ENCODE data around the gene COPS4.

COPS4 gene

DNA sequence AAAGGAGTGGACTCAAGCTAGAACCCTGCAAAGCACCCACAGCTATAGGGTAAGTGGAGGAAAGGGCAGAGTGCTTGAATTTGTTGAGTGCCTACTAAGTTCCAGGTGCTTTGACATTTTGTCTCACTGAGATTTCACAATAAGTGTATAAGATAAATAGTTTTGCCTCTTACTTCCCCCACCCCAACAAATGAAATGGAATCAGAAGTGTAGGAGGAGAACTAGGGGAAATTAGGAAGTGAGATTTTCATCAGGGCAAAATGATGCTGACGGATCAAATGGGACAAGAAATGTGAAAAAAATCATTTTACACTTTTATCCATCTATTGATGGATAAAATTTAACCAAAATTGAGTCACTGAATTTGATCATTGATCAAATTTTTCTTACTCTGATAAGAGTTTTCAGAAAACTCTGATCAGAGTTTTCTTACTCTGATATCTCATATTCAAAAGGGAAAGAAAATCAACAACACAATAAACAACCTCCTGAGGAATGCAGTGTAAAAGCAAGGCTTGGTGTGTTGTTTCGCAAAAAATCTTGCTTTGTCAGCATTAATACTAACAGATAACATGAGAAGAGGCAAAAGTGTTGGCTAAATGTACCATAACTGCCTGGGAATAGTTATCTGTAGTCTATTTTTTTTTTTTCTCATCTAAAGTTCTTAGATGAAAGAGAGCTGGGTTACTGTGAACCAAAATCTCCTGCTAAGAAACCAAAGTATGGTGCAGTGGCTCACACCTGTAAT is 54.6 kb downstream of the COPS4 start:
- H3K4me3 ChIP-seq (ENCODE audit: low read depth, low read length) = no peak overlapping the region
- in situ Hi-C loops (cut with HindIII; ENCODE audit: low sequenced_read_pairs) = no loop called here
- DNase-seq (ENCODE audit: low read depth, low spot score) = no peak
- TF ChIP-seq, protein P1, sequence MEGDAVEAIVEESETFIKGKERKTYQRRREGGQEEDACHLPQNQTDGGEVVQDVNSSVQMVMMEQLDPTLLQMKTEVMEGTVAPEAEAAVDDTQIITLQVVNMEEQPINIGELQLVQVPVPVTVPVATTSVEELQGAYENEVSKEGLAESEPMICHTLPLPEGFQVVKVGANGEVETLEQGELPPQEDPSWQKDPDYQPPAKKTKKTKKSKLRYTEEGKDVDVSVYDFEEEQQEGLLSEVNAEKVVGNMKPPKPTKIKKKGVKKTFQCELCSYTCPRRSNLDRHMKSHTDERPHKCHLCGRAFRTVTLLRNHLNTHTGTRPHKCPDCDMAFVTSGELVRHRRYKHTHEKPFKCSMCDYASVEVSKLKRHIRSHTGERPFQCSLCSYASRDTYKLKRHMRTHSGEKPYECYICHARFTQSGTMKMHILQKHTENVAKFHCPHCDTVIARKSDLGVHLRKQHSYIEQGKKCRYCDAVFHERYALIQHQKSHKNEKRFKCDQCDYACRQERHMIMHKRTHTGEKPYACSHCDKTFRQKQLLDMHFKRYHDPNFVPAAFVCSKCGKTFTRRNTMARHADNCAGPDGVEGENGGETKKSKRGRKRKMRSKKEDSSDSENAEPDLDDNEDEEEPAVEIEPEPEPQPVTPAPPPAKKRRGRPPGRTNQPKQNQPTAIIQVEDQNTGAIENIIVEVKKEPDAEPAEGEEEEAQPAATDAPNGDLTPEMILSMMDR (IDR thresholded peaks at IDR 0.05; ENCODE audit: low read depth, low read length) = no peak

DNA sequence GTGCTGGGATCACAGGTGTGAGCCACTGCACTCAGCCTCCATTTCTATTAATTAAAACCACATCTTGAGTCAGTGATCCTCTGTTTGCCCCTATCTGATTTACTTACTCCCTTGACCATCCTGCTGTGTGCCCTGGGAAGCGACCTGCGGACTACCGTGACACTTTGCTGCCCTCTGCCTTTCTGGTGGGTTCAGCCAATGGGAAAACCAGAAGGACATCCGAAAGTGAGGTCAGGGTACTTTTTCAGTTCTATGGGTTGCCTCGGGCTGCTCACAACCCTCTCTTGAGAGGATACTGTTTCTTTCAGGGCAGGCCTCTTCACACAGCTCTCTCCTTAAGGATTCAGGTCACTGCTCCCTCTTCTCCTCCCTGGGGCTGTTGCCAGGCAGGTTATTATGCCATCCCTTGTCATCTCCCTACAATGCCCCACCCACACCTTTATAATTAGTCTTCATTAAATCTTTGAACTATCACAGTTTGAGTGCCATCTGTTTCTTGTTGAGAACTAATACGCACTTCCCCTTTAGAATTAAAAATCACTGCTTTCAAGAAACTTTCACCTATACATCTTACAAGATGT is 58.2 kb downstream of the COPS4 start:
- DNase-seq (ENCODE audit: low read depth, low spot score) = no peak
- TF ChIP-seq, protein P1 (IDR thresholded peaks at IDR 0.05; ENCODE audit: low read depth, low read length) = no peak
- in situ Hi-C loops (cut with HindIII; ENCODE audit: low sequenced_read_pairs) = no loop called here
- H3K4me3 ChIP-seq (ENCODE audit: low read depth, low read length) = no peak overlapping the region

DNA sequence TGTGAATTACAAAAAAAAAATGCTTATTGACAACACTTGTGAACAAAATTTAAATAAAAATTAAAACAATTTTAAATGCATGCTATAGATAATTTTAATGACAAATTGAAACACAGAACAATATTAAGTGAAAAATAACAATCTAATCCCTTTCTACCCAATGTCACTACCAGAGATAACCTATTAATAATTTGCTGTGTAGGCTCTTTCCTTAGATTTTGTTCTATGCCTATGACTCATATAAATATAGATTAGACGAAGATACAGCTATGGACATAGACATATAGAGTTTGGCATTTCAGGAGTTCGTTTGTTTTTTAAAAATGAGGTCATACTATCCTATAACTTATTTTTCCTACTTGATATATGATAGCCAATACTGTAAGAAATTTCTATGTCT is 61.4 kb downstream of the COPS4 start:
- DNase-seq (ENCODE audit: low read depth, low spot score) = no peak
- H3K4me3 ChIP-seq (ENCODE audit: low read depth, low read length) = no peak overlapping the region
- TF ChIP-seq, protein P1 (IDR thresholded peaks at IDR 0.05; ENCODE audit: low read depth, low read length) = no peak
- in situ Hi-C loops (cut with HindIII; ENCODE audit: low sequenced_read_pairs) = no loop called here

DNA sequence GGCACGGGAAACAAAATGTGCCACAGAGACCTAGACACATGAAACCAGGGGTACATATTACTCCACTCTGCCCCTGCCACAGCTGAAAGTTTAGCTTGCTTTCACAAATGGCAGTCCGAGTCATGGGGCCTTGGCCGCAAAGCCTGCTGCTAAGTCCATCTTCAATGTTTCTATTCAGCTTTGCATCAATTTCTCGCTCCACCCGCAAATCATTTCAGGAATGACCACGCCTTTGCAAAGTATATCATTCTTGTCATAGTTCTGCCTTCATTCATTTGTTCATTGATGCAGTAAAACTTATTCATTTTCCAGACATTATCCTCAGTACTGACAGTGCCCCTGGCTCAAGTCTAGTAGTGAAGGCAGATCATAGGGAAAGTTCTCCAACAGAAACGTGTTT is 70.0 kb downstream of the COPS4 start:
- H3K4me3 ChIP-seq (ENCODE audit: low read depth, low read length) = no peak overlapping the region
- in situ Hi-C loops (cut with HindIII; ENCODE audit: low sequenced_read_pairs) = no loop called here
- no peak for DNase-seq (ENCODE audit: low read depth, low spot score)
- TF ChIP-seq, protein P1 (IDR thresholded peaks at IDR 0.05; ENCODE audit: low read depth, low read length) = no peak

DNA sequence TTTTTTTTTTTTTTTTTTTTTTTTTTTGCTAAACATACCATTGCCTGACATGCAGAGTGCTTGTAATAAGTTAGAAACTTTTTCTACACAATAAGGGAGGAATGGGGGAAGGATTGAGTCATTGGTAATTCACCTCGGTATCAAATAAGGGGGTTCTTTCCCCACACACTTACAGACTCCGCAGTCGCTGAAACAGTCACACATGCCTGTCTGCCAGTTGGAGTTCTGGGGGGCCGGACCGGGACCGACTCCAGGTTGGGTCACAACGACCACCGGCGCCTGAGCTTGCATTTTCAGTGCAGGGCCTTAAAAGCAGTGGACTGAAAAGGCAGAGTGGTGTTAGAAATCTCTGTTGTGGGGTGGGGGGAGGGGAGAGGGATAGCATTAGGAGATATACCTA is 72.6 kb downstream of the COPS4 start:
- DNase-seq (ENCODE audit: low read depth, low spot score) = no peak
- TF ChIP-seq, protein P1 (IDR thresholded peaks at IDR 0.05; ENCODE audit: low read depth, low read length) = no peak
- no peak overlapping the region for H3K4me3 ChIP-seq (ENCODE audit: low read depth, low read length)
- in situ Hi-C loops (cut with HindIII; ENCODE audit: low sequenced_read_pairs) = no loop called here

DNA sequence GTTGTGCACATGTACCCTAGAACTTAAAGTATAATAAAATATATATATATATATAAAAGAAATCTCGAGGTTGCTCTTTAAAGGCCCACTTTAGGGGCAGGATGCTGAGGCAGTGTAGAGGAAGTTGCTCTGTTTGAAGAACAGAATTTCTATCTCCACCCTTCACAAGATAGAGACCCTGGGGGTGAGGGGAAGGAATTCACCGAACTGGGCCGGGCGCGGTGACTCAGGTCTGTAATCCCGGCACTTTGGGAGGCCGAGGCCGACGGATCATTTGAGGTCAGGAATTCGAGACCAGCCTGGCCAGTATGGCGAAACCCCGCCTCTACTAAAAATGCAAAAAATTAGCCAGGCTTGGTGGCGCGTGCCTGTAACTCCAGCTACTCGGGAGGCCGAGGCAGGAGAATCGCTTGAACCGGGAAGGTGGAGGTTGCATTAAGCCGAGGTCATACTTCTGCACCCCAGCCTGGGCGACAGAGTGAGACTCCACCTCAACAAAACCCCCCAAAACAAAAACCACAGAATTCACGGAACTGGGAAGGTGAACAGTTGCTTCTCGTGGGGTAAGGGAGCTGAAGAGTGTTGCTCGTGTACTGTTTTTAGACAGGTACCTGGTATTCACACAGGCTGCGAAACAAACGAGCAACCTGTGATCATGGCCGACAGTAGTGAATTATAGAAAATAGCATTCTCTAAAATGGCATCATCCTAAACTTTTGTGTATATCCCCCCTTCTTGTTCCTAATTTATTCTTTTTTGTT is 73.3 kb downstream of the COPS4 start:
- in situ Hi-C loops (cut with HindIII; ENCODE audit: low sequenced_read_pairs) = no loop called here
- DNase-seq (ENCODE audit: low read depth, low spot score) = no peak
- H3K4me3 ChIP-seq (ENCODE audit: low read depth, low read length) = no peak overlapping the region

More for the DNA sequence above, 73.3 kb downstream of the COPS4 start:
- TF ChIP-seq, protein P1 (IDR thresholded peaks at IDR 0.05; ENCODE audit: low read depth, low read length) = no peak
